Measurements from ENCODE around the gene EVI5L. TPM values are rescaled to one million over a fixed set of nuclear protein-coding genes. Genes with fewer than 3 reads are reported as not detected.

The EVI5L gene
- total and polyA plus RNA-seq, 2 of the 8 experiments (the other 6 are each of a cell fraction or from before 2014, with no cell fraction given) = 7.2 to 11.0 TPM

GRCh38 chr19:7852851-7853769 is 23.1 kb downstream of the EVI5L start (continued):
- TF ChIP-seq RXRA (IDR thresholded peaks at IDR 0.05; ENCODE audit: insufficient read depth, low read depth, low read length) = no peak
